NCI-H1105 (cell line): ENCODE data around the gene CAMKMT.
"Not testable (repeated sequence)": the region's sequence is repeated elsewhere in the genome, so short reads cannot be mapped to it uniquely, and the experiment has no call there.

Experiments used
- DNase-seq: peaks from one replicate; lab custom pipeline; 2025; lab: John Stamatoyannopoulos, UW

Gene CAMKMT

DNA sequence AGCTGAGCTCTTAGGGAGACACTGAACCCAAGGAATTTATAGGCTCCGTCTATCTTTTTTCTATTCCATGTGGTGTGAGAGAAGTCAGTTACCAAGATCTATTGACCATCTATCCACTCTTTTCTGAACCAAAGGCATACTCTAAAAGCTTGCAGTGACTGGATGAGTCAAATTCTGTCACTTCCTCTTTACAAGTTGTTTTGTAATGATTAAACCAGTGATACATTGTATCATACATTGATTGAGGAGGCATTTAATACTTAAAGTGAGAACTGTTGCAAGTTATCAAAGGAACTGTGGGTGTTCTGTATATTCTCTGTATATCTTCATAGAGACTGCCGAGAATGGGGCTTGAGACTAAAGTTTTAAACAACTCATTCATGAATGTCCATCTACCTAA is 188.8 kb downstream of the CAMKMT start:
- no peak for DNase-seq

- DNase-seq, result no peak
These were observed 189.8 kb downstream of the CAMKMT start for GRCh38 chr2:44551497-44551896.

DNA sequence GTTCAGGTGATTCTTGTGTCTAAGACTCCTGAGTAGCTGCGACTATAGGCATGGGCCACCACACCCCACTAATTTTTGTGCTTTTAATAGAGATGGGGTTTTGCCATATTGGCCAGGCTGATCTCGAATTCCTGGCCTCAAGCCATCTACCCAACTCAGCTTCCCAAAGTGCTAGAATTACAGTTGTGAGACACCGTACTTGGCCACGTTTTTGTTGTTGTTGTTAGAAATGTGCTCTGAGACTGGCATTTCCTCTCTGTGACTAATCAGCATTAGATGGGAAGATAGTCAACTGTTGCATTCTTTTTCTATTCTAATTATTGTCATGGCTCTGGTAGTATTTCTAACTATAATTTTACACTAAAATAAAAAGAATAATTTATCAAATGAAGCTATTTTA is 191.7 kb downstream of the CAMKMT start:
- DNase-seq, result no peak

DNA sequence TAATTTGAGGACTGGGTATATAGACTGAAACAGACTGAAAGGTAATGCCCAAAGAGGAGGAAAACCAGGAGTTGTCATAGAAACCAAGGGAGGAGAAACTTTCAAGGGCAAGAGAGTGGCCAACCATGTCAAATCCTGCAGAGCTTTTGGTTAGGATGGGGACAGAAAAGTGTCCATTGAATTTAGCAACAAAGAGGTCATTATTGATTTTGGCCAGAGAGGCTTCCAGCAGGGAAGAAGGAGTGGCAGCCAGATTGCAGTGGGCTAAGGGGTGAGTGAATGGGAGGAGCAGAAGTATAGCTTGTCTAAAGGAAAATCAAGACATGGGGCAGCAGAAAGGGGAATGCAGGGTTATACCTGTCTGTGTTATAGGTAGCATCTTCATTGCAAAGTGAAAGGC is 194.0 kb downstream of the CAMKMT start:
- no peak for DNase-seq

DNA sequence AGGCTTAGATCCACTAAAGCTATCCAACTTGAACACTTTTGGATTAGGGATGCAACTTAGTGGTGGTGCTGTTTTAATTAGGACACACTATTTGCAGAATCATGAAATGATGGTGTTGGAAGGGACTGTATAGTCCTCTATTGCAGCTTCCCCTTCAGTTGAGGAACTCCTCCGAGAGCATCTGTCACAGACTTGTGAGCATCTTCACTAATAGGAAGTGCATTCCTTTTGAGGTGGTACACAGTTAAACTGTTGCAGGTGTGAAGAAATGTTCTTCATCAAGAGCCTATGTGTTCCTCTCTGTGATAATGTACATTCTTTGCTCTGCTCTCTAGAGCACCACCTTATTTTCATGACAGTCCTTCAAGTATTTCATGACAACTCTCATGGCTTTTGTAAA is 197.4 kb downstream of the CAMKMT start:
- DNase-seq, result no peak

GRCh38 chr2:44560352-44560751 is 198.6 kb downstream of the CAMKMT start:
- DNase-seq, result no peak

DNA sequence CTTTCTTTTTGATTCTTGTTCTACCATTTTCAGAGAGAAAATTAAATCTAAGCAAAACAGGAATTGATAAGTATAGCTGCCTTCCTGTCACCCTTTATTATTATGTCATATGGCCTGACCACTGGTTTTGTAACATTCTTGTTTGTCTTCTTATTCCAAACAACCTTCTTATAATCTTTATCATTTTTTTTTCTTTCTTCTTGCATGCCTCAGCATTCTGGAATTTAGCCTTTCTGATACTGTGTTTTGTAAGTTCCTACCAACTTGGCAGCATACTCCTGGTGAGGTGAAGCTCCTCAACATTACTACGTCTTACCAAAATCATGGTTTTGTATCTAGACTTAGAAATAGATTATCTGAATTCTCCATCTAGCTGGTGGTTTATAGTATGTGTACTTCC is 199.2 kb downstream of the CAMKMT start:
- no peak for DNase-seq

- no peak for DNase-seq
These were observed 201.0 kb downstream of the CAMKMT start for GRCh38 chr2:44562737-44563136.

GRCh38 chr2:44564752-44565151 is 203.0 kb downstream of the CAMKMT start:
- DNase-seq, result no peak

GRCh38 chr2:44566059-44566458 is 204.3 kb downstream of the CAMKMT start:
- DNase-seq, result no peak

GRCh38 chr2:44569491-44569890 is 207.7 kb downstream of the CAMKMT start:
- DNase-seq, result no peak

DNA sequence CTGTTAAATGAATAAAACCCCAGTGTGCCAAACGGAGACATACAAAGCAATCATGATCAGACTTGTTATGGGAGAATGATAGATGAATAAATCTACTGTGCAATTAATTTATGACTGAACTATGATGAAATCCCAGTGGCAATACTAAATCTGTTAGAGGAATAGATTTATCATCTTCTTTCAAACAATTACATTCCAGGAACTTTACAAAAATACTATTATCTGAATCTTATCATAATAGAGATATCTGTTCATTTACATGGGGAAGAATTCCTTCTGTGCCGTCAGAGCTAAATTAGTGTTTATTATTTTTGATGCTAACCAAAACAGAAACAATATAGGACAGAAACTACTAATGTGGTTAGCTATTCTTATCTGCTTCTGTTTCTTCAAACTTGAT is 208.5 kb downstream of the CAMKMT start:
- no peak for DNase-seq

GRCh38 chr2:44570777-44571176 is 209.0 kb downstream of the CAMKMT start:
- DNase-seq, result no peak

DNA sequence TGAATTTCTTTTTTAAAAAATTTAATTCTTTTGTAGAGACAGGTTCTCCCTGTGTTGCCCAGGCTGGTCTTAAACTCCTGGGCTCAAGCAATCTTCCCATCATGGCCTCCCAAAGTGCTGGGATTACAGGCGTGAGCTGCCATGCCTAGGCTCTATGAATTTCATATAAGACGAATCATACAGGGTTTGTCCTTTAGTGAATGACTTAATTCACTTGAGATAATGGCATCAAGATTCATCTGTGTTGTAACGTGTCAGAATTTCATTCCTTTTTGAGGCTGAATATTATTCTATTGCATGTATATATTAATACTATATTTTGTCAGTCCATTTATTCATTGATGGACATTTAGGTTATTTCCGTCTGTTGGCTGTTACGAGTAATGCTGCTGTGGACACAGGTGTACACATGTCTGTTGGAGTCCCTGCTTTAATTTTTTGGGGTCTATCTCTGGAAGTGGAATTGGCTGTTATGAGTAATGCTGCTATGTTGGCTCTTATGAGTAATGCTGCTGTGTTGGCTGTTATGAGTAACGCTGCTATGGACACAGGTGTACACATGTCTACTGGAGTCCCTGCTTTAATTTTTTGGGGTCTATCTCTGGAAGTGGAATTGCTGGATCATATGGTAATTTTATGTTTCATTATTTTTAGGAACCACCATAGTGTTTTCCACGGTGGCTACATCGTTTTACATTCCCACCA is 210.6 kb downstream of the CAMKMT start:
- DNase-seq, result no peak

DNA sequence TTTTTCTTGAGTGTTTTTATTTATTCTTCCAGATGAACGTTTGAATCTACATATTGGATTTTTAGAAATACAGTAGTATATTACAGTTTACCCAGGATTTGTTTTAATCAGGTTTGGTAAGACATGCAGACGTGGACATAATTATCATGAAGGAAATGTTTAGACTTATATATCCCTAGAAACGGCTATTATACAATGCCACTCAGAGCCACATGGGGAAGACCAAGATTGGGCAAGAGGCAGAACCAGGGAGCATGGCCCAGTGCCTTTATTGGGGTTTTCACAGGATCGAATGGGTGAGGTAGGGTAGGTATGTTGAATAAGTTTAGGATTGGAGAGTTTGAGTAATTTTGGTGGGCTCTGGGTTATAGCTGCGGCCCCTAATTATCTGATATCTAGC is 212.2 kb downstream of the CAMKMT start:
- DNase-seq, result no peak

DNA sequence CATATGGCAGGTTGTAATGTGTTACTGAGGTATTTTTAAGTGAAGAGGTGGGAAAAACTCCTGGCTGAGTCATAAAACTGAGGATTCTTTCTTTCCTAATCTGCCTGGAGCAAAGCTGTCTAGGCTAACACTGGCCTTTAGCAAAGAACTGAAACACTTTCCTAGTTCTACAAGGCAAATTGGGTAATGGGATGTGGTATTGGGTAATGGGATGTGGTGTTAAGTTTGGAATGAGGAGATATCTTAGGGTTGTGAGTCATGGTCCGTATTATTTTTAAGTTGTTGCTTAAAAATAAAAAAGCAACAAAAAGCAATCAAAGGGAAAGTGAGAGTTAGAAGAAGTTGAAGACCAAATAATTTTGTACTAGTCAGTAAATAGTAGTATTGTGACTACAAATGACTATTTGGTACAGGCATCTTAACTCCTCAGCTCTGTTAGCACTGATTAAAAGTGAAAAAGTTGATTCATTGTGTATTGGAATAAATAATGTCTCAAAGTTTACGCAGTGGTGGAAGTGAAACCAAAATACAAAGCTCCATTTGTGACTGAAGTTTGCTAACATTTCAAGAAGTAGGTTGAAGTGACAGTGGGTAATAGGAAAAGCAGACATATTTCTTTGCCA is 216.8 kb downstream of the CAMKMT start:
- no peak for DNase-seq

- no peak for DNase-seq
These were observed 217.5 kb downstream of the CAMKMT start for GRCh38 chr2:44579115-44579836.

DNA sequence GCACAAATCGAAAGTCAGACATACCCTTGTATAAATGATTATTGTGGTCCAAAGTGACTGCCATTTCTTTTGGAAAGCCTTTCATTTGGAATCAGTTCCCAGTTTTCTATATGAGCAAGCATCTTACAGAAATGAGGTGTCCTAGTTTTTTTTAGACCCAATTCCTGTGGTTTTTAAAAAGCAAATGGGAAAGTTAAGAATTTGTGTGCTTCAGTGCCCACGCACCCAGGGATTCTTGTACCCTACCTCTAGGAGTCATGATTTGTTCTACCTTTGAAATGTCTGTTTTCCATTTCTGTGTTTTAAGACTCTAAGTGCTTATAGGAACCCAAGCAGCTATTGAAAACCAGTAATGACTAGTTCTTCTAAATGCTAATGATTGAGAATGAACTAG is 218.1 kb downstream of the CAMKMT start:
- DNase-seq, result no peak

DNA sequence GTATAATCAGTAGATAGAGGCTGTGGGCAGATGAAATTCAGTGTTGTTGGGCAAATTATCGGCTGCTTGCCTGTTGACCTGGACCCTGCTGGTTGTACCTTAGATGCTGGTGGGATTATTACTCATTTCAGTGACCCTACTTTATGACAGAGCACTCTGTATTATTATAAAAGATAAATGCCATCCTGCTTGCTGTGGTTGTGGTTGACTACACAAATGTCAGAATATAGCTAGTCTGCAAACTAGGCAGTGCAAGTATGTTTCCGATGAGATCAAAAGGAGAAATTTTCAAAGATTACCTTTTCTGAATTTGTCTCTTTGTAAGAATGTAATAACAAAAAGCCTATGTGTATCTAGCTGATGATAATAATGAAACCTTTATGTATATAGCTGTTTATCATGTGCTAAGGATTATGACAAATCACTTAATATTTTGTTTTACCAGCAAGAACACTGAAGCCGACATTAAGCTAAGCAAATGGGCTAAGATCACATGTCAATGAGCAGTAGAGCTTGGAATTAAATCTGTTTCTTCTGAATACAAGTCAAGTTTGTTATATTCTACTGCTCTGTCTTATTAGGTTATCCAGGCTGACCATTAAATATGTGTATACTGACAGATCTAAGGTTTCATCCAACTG is 219.2 kb downstream of the CAMKMT start:
- no peak for DNase-seq

- no peak for DNase-seq
These were observed 220.7 kb downstream of the CAMKMT start for GRCh38 chr2:44582363-44583008.

DNA sequence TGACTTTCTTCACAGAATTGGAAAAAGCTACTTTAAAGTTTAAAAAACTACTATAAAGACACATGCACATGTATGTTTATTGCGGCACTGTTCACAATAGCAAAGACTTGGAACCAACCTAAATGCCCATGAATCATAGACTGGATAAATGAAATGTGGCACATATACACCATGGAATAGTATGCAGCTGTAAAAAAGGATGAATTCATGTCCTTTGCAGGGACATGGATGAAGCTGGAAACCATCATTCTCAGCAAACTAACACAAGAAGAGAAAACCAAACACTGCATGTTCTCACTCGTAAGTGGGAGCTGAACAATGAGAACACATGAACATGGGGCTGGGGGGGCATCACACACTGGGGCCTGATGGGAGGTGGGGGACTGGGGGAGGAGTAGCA is 233.9 kb downstream of the CAMKMT start:
- DNase-seq, result not testable (repeated sequence)

DNA sequence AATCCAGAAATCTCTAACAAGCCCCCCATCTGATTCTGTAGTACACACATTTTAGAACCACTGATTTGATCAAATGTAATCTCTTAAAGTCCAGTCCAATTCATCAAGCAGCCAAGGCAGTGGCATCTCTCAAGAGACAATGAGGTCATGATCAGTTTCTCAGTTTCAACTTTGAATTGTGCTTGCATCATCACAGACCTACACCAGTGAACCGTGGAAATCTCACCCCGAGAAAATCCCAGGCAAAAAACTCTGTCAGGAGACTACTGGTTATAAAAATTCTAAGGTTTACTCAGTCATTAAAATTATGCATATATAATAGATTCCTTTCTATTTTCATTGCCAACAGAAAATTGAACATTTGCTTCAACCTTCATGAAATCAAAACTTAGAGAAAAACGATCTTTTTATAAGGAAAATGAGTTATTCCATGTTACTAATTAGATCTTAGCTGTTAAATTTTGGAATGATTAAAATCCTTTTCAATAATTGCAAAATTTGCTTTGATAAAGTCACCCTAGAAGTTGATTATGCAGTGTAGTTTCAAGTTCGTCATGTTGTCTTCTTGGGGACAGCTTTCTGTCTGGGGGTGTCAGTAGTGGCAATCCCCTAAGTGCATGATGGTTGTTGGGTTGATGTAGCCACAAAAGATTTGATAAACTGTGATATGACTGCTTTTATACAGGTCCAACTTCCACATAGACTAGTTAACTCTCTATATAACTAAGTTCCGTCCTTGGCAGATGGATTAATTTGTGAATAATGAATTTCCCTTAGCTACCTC is 235.0 kb downstream of the CAMKMT start:
- DNase-seq, result no peak
